Middle frontal gyrus (tissue), 1 donor: ENCODE data around the gene EPHA4.

Experiments
- DNase-seq: peaks from one replicate; pipeline ENCODE4 v3.0.0-alpha.2; 2015; ENCODE audit warnings: low spot score; ENCODE audit errors: extremely low spot score

EPHA4 gene

DNA sequence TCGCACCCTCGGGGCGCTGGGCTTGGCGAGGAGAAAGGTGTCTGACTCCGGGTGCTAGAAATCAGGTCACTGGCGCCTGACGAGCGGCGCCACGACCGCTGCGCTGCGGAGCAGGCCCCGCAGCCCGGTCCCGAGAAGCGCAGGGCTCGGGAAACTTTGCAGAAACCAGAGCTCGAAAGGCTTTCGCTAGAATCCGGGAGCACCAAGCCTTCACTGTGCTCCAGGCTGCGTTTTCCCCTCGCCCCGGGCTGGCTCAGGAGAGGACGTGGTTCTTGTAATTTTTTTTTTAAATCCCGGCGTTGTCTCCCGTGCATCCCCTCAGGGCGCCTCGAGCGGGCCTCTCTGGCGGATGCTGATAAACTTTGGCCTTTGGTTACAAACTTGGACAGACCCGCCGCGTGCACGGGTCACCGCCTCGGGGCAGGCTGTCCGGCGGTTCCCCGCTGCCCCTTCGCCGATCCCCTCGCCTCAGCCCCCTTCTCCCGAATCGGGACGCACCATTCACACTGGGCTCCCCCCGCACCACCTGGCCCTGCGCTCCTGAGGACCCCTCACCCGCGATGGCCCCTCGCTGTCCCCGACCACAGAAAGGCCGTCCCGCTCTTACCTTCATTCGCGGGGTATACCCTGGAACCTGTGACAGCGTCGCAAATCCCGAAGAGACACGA, 419 bp downstream of the EPHA4 start:
- DNase-seq = no peak

DNA sequence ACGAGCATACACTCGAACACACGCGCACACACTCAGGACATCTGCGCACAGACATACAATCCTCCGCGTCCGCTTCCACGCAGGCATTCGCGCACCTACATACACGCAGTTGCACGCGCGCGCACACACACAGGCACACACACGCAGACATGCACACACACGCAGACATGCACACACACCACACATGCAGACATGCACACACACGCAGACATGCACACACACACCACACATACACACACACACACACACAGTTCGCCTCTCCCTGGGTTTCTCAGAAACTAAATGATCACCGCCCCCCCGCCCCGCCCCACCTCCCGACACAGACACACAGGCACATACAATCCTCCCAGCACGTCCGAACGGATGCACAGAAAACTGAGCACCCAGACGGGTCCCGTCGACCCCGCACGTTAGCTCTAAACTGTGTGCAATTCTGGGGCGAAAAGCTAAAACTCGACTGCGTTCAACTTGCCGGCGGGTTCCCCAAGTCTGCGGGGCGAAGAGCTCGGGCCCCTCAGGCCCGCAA, 1.0 kb downstream of the EPHA4 start:
- DNase-seq = no peak

DNA sequence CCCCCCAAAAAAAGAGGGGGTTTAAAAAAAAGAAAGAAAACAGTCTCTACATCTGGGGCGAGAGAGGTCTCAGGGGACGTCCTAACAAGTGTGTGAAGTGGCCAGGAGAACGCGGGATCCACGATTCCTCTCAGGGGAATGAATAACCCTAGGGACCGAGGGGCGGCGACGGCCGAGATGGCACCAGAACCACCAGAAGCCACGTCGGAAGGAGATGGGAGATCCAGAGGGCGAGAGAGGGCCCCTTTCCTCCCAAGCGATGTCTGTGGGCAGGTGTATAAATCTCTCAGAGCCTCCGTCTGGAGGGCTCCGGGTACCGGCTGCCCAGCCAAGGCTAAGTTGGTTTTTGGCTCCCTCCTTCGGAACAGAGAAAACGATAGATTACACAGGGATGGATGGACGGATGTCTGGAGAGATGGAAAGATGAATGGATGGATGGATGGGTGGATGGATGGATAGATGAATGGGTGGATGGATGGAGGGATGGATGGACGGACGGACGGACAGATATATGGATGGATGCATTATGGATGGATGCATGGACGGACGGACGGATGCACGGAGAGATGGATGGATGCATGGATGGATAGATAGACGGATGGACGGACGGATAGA, 1.7 kb downstream of the EPHA4 start:
- no peak for DNase-seq

DNA sequence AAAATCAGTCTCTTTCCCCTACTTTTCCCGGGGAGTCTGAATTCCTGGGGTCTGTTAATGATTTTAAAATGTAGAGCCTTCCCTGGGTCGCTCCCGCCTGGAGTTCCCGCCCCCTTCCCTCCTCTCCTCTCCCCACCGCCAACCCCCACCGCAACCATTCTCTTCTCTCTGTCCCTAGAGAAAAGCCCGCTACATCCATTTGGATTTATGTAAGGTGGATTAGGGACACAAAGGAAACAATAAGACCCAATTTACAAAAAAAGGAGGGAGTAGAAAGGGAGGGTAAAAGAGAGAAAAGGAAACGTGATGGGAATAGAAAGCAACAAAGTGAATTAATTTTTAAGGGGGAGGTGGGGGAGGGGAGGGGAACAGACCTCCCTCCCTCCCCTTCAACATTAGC, 2.2 kb downstream of the EPHA4 start:
- DNase-seq = no peak

DNA sequence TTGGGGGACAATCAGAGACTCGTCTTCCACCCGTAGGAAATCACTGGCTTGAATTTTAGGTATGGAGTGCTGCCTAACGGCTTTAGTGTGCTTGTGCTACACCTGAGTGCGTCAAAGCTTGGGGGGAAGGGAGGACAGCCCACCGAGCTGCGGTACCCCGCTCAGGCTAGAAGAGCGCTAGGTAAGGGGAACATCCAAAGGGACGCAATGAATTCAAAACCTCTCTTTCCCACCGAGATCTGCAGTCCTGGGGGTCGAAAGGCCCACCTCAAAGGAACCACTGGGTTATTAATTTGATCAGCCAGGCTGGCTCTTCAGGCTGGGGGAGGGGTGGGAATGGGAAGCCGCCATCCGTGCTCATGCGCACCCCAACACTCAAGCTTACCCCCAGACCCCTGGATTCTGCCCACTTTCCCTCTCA, 2.7 kb downstream of the EPHA4 start:
- no peak for DNase-seq

DNA sequence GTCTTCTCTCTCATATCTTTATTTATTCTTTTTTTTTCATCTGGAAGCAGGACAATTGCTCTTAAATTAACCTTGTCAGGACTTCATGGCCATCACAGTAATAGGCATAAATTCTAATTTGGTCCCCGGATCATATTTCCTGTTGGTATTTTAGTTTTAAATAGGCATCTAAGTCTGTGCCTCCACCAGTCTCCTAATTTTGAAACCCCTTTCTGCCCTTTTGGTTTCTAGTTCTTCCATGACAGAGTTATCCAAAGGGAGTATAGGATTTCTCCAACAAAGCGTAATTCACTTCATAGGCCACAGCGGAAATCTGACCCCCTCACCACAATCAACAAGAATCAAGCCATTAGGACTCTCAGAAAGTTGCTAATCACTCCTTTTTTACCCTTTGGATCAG, 3.8 kb downstream of the EPHA4 start:
- no peak for DNase-seq

DNA sequence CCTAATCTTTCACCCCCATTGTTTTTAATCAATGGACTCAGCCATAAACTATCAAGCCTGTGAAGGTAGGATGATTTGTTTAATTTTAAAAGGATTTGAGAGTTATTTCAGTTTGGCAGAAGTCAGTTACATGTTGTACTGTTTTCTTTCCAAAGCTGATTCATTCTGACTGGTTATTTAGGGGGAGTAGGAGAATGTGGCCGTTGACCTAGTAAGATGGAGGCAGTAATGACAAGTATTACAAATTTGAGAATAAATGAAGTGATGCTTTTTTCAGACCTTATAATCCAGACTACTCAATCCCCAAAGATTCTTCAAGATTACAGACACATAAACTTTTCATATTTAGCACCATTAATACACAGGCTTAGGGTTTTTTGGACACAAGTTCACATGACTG, 4.3 kb downstream of the EPHA4 start:
- no peak for DNase-seq

DNA sequence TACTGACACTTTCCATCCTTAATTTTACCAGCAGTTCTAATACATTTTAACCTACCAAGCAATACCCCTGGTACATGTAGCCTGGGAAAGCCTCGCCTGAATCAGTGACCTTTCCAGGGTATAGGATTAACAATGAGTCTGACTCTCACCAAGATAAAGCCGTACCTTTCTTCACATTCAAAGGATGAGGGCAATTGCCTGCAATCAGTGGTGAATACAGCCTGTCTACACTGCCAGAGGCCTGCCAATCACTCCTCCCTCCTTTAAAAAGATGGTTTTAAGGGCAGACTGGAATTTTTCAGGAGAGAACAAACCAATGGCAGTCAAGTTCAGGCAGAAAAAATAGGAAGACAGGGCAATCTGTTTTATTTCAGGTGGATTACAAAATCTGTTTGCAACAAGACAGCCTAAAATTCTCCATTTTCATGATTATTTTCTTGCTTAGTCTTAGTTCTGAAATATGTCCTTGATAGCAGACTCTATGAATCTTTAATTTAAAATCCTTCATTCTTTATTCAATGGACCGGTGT, 4.8 kb downstream of the EPHA4 start:
- no peak for DNase-seq

DNA sequence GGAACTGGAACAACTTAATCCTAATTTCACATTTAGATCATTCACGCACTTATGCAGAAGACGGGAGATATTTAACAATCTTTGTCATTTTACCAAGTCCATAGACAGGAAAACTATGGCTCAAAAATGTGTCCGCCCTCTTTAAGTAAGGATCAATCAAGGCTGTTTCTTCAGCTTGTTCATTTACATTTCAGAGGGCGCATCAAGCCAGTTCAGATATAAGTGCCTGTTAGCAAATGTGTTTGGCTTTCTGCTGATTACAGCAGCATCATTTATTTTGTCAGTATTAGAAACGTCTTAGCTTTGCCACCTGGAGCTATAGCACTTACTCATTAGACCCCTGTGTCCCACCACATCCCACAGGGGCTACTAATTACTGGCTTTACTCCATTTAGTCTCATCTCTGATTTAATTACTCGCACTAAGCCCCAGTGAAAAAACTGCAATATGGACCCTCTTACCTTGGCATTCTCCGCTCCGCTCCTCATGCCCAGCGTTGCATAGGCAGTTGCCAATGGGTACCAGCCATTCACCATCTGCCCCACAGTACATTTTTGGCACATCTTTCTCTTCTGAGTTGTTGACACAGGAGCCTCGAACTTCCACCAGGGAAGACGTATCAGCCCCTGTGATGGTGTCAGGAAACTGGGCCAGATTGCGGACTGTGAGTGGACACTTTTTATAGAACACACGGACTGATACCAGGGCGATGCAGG, 8.7 kb downstream of the EPHA4 start:
- no peak for DNase-seq

DNA sequence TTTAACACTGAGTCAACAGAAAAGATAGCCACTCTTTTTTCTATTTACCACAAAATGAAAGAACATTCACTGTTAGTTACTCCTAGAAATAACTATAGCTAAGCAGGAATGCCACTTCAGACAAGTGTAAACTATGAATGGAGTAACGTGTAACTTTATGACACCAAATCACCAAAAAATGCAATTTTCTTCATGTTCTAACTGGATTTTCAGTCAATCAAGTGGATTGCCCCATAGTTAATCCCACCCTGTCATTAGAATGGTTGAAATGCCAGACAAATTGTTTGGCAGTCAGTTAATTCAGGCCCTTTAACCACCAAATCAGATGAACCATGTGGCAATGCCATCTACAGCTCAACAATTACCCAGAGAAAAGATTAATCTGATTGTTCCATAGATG, 9.9 kb downstream of the EPHA4 start:
- no peak for DNase-seq

DNA sequence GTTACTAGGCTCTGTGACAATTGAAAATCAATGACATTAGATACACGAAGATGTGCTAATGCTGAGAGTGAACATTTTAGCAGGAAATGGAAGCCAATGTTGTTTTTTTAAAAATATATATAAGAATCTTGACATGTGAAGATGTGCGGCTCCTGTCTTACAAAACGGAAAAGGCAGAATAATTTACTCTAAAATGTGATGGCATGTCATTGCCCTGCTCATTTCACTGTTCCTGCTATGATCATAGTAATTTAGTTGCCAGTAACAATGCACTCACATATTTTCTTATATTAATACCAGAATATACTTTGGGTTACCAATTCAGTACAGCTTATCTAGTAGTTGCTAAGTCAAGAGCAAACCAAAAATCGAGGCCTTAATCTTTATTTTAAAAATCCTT, 10.3 kb downstream of the EPHA4 start:
- no peak for DNase-seq

DNA sequence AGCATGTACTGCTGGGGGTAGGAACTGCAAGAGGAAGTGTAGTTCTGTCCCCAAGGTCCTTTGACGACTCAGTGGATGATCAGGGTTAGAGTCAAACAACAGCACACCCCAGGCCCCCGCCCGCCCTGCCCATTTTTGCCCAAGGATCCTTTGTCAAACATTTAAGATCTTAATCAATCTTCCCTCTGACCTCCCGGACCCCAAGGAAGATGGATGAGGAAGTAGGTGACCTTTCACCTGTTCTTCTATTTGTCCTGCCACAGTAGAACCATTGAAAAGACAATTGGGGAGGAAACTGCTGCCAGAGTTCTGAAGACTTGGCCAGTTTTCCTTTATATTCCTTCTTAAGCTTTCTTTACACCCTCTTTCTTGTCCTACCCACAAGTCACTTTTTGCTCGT, 12.1 kb downstream of the EPHA4 start:
- no peak for DNase-seq

DNA sequence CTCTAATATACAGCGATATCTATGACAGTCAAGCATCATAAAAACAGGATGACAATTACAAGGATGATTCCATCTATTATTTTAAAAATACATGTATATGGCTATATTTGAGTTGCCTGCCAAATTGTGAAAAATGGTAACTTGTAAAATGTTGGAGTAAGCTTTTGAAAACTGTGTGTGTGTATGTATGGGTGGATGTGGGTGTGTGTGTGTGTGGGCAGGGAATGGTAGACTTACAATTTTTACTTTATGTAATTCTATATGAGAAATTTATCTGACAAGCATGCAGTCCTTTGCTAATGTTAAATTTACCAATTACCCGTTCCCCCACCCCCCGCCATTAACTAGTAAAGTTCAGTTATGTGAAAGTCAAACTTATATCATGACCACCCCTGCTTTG, 14.0 kb downstream of the EPHA4 start:
- no peak for DNase-seq

DNA sequence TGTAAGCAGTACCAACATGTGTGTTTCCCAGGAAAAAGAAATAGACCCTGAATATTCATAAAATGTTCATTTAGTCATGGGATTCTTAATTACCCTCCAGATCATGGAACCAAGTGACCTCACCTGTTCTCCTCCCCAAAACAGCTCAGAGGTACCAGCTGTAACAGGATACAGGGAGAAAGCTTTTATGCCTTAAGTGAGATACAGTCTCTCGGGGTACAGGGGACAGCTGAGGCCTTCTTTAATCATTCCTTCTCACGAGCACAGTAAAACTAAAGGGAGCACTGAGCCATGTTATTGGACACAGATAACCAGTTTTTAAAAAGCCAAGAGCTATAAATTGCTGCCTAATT, 16.6 kb downstream of the EPHA4 start:
- DNase-seq = no peak

DNA sequence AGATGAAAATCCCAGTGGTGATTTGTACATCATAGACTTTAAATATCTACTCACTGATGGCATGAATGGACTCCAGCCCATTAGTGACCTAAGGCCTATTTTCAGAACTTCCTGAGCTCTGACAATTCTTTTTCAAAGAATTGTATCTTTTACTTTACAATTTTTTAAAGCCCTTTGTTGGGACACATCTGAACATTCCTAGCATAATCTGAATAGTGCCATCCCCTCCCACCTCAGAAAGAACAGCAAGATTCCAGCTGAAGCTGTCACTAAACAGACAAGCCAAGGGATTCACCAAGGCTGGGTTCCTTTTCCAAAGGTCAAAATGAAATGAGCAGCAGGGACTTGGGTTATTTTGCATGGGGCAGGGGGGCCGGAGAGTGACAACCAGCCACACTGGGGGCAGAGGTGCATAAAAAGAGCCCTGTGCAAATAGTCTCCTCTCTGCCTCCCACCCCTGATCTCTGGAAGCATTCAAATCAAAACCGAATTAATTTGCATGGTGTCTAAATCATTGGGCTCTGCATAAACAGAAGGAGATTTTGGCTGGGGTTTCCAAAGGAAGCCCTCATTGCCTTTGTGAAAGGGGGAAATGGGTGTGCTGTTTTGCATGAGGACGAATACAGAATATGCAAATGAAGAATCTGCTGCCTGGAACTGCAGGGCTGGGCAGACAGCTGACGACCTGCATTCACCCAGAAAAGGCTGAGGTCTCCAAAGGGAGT, 17.2 kb downstream of the EPHA4 start:
- DNase-seq = no peak

DNA sequence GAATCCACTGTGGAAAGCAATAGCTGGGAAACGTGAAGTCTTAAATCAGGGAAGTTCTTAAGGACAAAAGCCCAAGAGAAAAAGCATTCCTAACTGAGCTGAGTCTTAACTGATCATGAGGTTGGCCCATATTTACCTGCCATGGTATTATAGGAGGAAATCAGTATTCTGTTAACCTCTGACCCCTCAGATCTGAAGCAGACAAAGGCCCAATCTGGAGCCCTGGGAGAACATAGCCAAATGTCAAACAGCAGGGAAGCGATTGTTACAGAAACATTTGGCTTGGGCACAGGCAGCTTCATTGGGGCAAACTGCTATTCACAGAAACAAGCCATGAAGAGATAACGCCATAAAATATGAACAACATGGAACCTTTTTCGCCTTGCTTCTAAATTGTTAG, 18.8 kb downstream of the EPHA4 start:
- no peak for DNase-seq

DNA sequence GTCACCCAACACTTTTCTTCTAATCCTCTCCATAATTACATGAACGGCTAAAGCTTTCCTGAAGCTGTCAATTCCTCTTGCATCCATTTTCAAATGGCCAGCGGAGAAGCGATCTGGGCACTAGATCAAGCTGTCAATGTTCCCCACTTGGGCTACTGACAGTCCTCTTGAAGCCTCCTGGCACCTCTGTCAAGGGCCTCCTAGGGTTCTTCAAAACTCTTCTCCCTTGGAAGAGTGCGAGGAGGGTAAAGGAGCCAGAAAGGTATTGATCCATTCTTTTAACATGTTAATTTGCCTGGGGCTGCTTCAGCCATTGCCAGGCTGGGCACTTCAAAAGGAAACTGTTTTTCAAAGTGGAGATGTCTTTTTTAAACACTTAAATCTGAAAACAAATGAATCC, 19.8 kb downstream of the EPHA4 start:
- DNase-seq = no peak

DNA sequence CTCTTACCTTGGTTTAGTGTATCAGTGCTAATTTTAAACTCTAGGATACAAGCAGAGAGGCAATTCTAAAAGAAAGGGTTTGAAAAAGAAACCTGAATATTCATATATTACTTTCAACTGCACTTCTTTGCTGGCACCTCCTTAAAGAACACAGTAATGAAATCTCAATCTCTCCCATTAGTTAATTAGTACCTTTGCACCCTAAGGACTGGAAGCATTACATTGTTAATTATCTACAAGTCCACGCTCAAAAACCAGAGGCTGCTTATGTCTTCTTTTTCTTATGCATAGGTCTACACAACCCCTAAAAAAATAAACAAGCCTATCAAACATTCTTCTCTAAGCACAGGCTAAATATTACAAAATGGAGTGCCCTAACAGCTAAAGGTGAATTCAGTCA, 20.2 kb downstream of the EPHA4 start:
- no peak for DNase-seq

DNA sequence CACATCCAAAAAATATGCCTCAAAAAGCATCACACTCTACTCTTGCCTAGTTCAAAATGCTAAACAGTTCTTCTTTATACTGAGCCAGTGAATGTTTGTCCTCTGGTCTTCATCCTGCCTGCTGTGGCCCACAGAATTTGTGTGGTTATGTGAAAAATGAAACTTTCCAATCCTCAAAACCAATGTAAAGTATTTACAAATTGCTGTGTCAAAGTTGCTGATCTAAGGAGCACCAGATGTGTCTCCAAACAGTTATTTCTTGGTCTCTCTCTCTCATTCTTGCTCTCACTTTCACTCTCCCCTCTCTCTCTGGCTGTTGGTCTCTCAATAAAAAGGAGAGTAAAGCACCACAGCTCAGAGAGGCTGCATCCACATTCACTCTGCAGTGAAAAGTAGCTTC, 23.0 kb downstream of the EPHA4 start:
- no peak for DNase-seq

DNA sequence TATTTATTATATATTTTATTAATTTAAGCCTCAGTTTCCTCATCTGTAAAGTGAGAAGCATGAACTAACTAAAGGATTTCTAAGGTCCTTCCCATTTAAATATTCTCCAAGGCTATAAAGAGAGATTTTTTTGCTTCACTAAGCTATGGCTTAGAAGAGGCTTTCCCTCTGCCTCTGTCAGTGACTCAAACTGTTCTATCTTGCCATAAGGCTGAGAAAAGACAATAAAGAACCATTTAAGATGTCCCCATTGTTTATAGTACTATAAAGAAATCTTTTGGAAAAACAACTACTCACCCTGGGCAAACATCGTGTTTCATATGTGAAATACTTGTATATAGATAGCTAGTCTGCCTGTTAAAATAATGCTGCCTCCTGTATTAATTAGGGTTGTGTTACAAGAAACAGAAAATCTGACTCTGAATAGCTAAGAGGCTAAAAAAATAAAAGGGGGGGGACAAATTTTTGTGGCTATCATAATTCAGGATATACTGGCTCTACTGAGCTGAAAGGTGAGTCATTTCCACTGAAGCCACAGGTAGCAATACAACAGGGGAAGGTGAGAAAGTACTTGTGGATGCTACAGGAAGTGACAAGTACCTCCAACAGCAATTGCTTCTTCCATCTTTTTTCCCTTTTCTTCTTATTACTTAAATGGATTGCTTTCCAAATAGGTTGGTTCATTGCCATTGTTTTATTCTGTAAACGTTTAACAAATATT, 25.4 kb downstream of the EPHA4 start:
- DNase-seq = no peak

DNA sequence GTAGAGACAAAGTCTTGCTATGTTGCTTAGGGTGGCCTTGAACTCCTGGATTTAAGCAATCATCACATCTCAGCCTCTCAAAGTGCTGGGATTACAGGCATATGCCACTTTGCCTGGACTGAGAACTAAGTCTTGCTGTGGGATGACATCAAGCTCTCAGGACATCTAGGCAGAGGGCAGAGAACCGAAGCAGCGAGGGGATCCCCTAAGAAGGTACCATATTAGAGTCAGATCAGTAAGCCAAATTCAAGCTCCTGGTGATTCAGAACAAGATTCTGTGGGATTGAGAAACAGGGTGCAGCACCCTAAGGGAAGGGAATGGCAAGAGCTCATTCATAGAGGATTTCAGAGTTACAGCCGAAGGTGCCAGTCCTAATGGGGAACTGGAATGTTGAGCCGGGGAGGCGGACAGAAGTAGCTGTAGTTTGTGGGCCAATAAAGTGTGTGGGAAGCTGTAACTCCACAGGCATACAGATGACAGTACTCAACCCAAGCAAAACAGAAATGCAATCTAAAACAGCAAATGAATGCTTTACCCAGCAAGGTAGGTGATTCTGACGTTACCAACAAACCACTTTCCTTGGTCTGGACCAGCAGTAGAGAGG, 30.9 kb downstream of the EPHA4 start:
- no peak for DNase-seq
